Psoas muscle (tissue), 8 donors: ENCODE results near the gene SLC16A12. TPM values are rescaled to one million over a fixed set of nuclear protein-coding genes. Genes with fewer than 3 reads are reported as not detected.
A peak's percentile ranks its signal among the peaks of the same experiment; 100 is the strongest.

Source experiments
- ATAC-seq, 4 donors: fragments of 200-7000 bp; cut with Tn5 transposase; one replicate each; pipeline ENCODE4 v1.9.1; 2020; ENCODE audit warnings: moderate library complexity in 3 of 4, mild to moderate bottlenecking in 2 of 4
- DNase-seq, 2 donors: peaks; one replicate each; pipeline ENCODE4 v3.0.0-alpha.2; 2020
- H3K27ac ChIP-seq: fragments of 200-600 bp; one replicate; pipeline ENCODE4 v1.8.0; 2022
- H3K27me3 ChIP-seq, 3 donors: fragments of 200-600 bp in 1 of 3; one replicate each; pipeline versions ENCODE4 v1.6.1 to v1.8.0; 2013 to 2022; ENCODE audit warnings: low read length in 2 of 3, mild to moderate bottlenecking in 2 of 3, moderate library complexity in 1 of 3; ENCODE audit not compliant: insufficient read depth in 3 of 3
- H3K36me3 ChIP-seq, 2 donors: fragments of 200-600 bp in 1 of 2; one replicate each; pipeline versions ENCODE4 v1.6.1 to v1.8.0; 2013 to 2022; ENCODE audit warnings: low read depth in 1 of 2, mild to moderate bottlenecking in 1 of 2, moderate library complexity in 1 of 2; ENCODE audit not compliant: insufficient read depth in 1 of 2
- H3K4me1 ChIP-seq: fragments of 200-600 bp; one replicate; pipeline ENCODE4 v1.8.0; 2022
- H3K4me3 ChIP-seq: fragments of 200-600 bp; one replicate; pipeline ENCODE4 v1.8.0; 2022; ENCODE audit warnings: mild to moderate bottlenecking
- H3K9me3 ChIP-seq: fragments of 200-600 bp; one replicate; pipeline ENCODE4 v1.8.0; 2022
- CTCF ChIP-seq: fragments of 200-600 bp; IDR thresholded peaks from one replicate; pipeline ENCODE4 v1.8.0; 2022; ENCODE audit warnings: antibody characterized with exemption
- WGBS, 3 donors: extraction: QIAGEN DNeasy Blood & Tissue Kit; methylation state at CpG; one replicate each; pipeline versions ENCODE4 v1.1.6 to v1.1.7; 2013; 5-methylcytosine and 5-hydroxymethylcytosine counted together
- intact Hi-C, 2 donors: fragments of 100-400 bp; cut with DNase I; formaldehyde crosslinking; loops; one replicate each; pipeline versions ENCODE4 v1.11.0 to v1.14.2; 2022
- polyA plus RNA-seq, 3 donors: library from polyadenylated mRNA; stranded (reverse); fragments of 200-250 nt; gene quantifications; one replicate each; pipeline ENCODE4 v1.2.3, GENCODE V29; 2013
- total RNA-seq, 4 donors: library from RNA; stranded (reverse); fragmentation: NEBNext Ultra II Directional in 2 of 4; extraction: Animal tissue kit (Norgen Biotek cat#: 25700) in 2 of 4; gene quantifications; one replicate each; pipeline versions ENCODE4 v1.2.1 to v1.2.4, GENCODE V29; 2021 to 2023
- donor health status: healthy with polysubstance abuse.
- donor health status: DM: no; HTN: no; CAD: no; lungs with moderate emphysema.
- donor health status: Bipolar disorder and iron deficiency.
- donor health status: healthy.
- donor health status: DM: yes; HTN: yes; CAD: no.
- donor health status: DM: no; HTN: no; CAD: no.
- donor health status: DM: no; HTN: no; CAD: no.
- donor health status: DM: yes; HTN: yes; CAD: no.

SLC16A12 gene
- total and polyA plus RNA-seq, 7 donors, result 0.74 to 1.9 (median 1.2) TPM

- intact Hi-C loops, result loop anchor here in 1 of 2 donors (10.0 kb wide), 1 partner anchor 284 kb away; the partner anchor contains the start of gene KIF20B
- Histone ChIP-seq H3K4me1 (no peaks in the 10 kb centered on the region), H3K27me3 (no peaks in the 10 kb centered on the region), H3K9me3 (no peaks in the 10 kb centered on the region), H3K36me3 (peaks cover 0 to 15% of the 10 kb centered on the region in 2 donors), H3K27ac (no peak overlapping the region), H3K4me3 (no peak overlapping the region)
- 85 to 96% (median 93%) methylated on average over 2 of the region's 2 CpGs for WGBS, 3 donors
- TF ChIP-seq CTCF, result no peak
- no peak for ATAC-seq
- no peak for DNase-seq
These were observed 114.3 kb downstream of the SLC16A12 start for GRCh38 chr10:89421018-89421476.

- ATAC-seq (no peak), DNase-seq (no peak)
- Histone ChIP-seq H3K36me3 (peaks cover 0 to 15% of the 10 kb centered on the region in 2 donors), H3K27ac (no peak overlapping the region), H3K4me3 (no peak overlapping the region), H3K9me3 (no peaks in the 10 kb centered on the region), H3K27me3 (no peaks in the 10 kb centered on the region), H3K4me1 (no peaks in the 10 kb centered on the region)
- WGBS, 3 donors, result 21 to 52% (median 26%) methylated on average over 3 of the region's 3 CpGs
- intact Hi-C loops, result no loop called here
- no peak for TF ChIP-seq CTCF
These were observed 115.8 kb downstream of the SLC16A12 start for GRCh38 chr10:89419548-89419947.

- no peak overlapping the region for H3K4me3 ChIP-seq
- intact Hi-C loops, result no loop called here
- 79 to 90% (median 87%) methylated on average over 1 of the region's 1 CpG for WGBS, 3 donors
These were observed 118.9 kb downstream of the SLC16A12 start for GRCh38 chr10:89416465-89416864.

GRCh38 chr10:89414879-89415821, 120.2 kb downstream of the SLC16A12 start:
- Histone ChIP-seq H3K27me3 (no peaks in the 10 kb centered on the region), H3K4me3 (peak overlapping the region; percentile 85), H3K27ac (peak overlapping the region; percentile 82), H3K36me3 (peaks cover 0 to 15% of the 10 kb centered on the region in 2 donors), H3K4me1 (peaks cover 6% of the 10 kb centered on the region), H3K9me3 (no peaks in the 10 kb centered on the region)
- ATAC-seq (peak; percentile 76 to 82 (median 78)), DNase-seq (peak; percentile 52 to 73)
- intact Hi-C loops, result loop anchor here in 1 of 2 donors (2.0 kb wide), 1 partner anchor 120 kb away; no protein-coding TSS in a partner anchor
- WGBS, 3 donors, result 2 to 3% (median 3%) methylated on average over 59 to 66 of the region's 66 CpGs
- TF ChIP-seq CTCF, result no peak

More at GRCh38 chr10:89416465-89416864, 118.9 kb downstream of the SLC16A12 start:
- peaks cover 6% of the 10 kb centered on the region for H3K4me1 ChIP-seq
- H3K27ac ChIP-seq, result no peak overlapping the region
- H3K9me3 ChIP-seq, result no peaks in the 10 kb centered on the region
- peaks cover 0 to 15% of the 10 kb centered on the region in 2 donors for H3K36me3 ChIP-seq
- no peak for TF ChIP-seq CTCF
- DNase-seq, result no peak
- no peak for ATAC-seq
- no peaks in the 10 kb centered on the region for H3K27me3 ChIP-seq
